GM23248 (cell line): ENCODE results near the gene RAB33A. TPM values are rescaled to one million over a fixed set of nuclear protein-coding genes. Genes with fewer than 3 reads are reported as not detected.
A peak's percentile ranks its signal among the peaks of the same experiment; 100 is the strongest.

Experiments
- DNase-seq: peaks from one replicate; pipeline ENCODE4 v3.0.0-alpha.2; 2015
- H2AFZ ChIP-seq: fragments of 200-600 bp; sonication (generic); 2 replicates; pipeline ENCODE4 v1.6.1; 2016; ENCODE audit warnings: antibody characterized with exemption
- H3F3A ChIP-seq: fragments of 200-600 bp; sonication (generic); 2 replicates; pipeline ENCODE4 v1.6.1; 2016; ENCODE audit warnings: mild to moderate bottlenecking, antibody characterized with exemption, mixed run types; ENCODE audit not compliant: insufficient read depth
- H3K27ac ChIP-seq: fragments of 200-600 bp; sonication (generic); 2 replicates; pipeline ENCODE4 v1.5.1; 2016; ENCODE audit warnings: mild to moderate bottlenecking
- H3K27me3 ChIP-seq: fragments of 200-600 bp; sonication (generic); replicated peaks from 2 replicates; pipeline ENCODE4 v1.6.1; 2016; ENCODE audit warnings: mild to moderate bottlenecking; ENCODE audit not compliant: insufficient read depth
- H3K36me3 ChIP-seq: fragments of 200-600 bp; sonication (generic); 2 replicates; pipeline ENCODE4 v1.6.1; 2016; ENCODE audit warnings: low read depth, mild to moderate bottlenecking
- H3K4me1 ChIP-seq: fragments of 200-600 bp; sonication (generic); 2 replicates; pipeline ENCODE4 v1.6.1; 2016; ENCODE audit warnings: mild to moderate bottlenecking; ENCODE audit not compliant: insufficient read depth
- H3K4me2 ChIP-seq: fragments of 200-600 bp; sonication (generic); one replicate; pipeline ENCODE4 v1.6.1; 2016; ENCODE audit warnings: mild to moderate bottlenecking; ENCODE audit not compliant: unreplicated experiment
- H3K4me3 ChIP-seq: fragments of 200-600 bp; sonication (generic); 2 replicates; pipeline ENCODE4 v1.5.1; 2016; ENCODE audit warnings: mild to moderate bottlenecking
- H3K79me2 ChIP-seq: fragments of 200-600 bp; sonication (generic); 2 replicates; pipeline ENCODE4 v1.6.1; 2016; ENCODE audit warnings: mild to moderate bottlenecking; ENCODE audit not compliant: insufficient read depth
- H3K9ac ChIP-seq: fragments of 200-600 bp; sonication (generic); 2 replicates; pipeline ENCODE4 v1.6.1; 2016; ENCODE audit warnings: mild to moderate bottlenecking
- H3K9me2 ChIP-seq: fragments of 200-600 bp; sonication (generic); 2 replicates; pipeline ENCODE4 v1.6.1; 2016; ENCODE audit warnings: mixed run types, mild to moderate bottlenecking, moderate library complexity; ENCODE audit not compliant: insufficient read depth
- H3K9me3 ChIP-seq: fragments of 200-600 bp; sonication (generic); one replicate; pipeline ENCODE4 v1.6.1; 2017; ENCODE audit warnings: low read depth
- H4K20me1 ChIP-seq: fragments of 200-600 bp; sonication (generic); 2 replicates; pipeline ENCODE4 v1.6.0; 2016; ENCODE audit not compliant: insufficient read depth
- EZH2 ChIP-seq: fragments of 200-600 bp; sonication (generic); IDR thresholded peaks from 2 replicates; pipeline ENCODE4 v1.6.1; 2018; ENCODE audit warnings: antibody characterized with exemption, mild to moderate bottlenecking; ENCODE audit not compliant: insufficient read depth, poor library complexity, severe bottlenecking
- EZH2phosphoT487 ChIP-seq: fragments of 200-600 bp; sonication (generic); IDR thresholded peaks from 2 replicates; pipeline ENCODE4 v1.6.1; 2018; ENCODE audit warnings: antibody characterized with exemption, moderate library complexity, mild to moderate bottlenecking, low read depth; ENCODE audit not compliant: insufficient read depth
- WGBS, 2 experiments: methylation state at CpG; one replicate each; pipeline ENCODE4 v1.1.6; 2015 to 2017; ENCODE audit warnings: low lambda C conversion rate in 2 of 2, low coverage in 1 of 2; ENCODE audit errors: missing lambda C conversion rate in 2 of 2; 5-methylcytosine and 5-hydroxymethylcytosine counted together
- in situ Hi-C: fragments of 300-500 bp; cut with MboI; formaldehyde crosslinking; loops from 2 replicates; pipeline ENCODE4 v1.15.0; 2020
- polyA plus RNA-seq: library from polyadenylated mRNA; unstranded; fragments of >200 nt; fragmentation: Nextera tagmentation; extraction: Ambion mirVana; gene quantifications from 2 replicates; pipeline ENCODE4 v1.2.1, GENCODE V29; 2016
- total RNA-seq: library from RNA; depleted of rRNA; stranded (reverse); fragments of >200 nt; shearing (Covaris generic); gene quantifications from 2 replicates; pipeline ENCODE4 v1.2.3, GENCODE V29; 2014

RAB33A gene
- total and polyA plus RNA-seq, 2 experiments from 2014 or later = 2.3 to 5.8 TPM

DNA sequence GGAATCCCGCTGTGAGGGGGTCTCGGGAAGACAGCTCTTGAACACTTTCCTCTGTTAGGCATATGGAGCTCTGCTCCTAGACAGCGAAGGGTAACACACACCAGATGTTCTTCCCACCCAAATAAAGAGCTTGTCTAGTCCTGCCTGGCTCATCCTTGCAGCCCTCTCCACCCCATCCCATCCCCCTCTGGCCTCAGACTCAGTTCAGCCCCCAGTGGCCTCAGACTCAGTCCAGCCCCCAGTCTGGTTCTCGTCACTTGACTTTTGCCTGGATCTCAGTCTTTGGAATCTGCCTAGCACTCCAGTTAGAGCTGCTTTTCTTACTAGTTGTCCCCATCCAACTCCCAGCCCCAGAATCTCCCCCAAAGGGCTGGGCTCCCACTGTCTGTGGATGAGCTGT, 14.9 kb downstream of the RAB33A start:
- H4K20me1 ChIP-seq = no peaks in the 10 kb centered on the region
- DNase-seq = no peak
- H2AFZ ChIP-seq = no peak overlapping the region
- 26 to 29% methylated on average over 3 of the region's 4 CpGs for WGBS, 2 experiments
- H3K9ac ChIP-seq = no peak overlapping the region
- H3K4me3 ChIP-seq = no peak overlapping the region
- no peak overlapping the region for H3K4me2 ChIP-seq
- H3K9me2 ChIP-seq = no peaks in the 10 kb centered on the region
- no peak for TF ChIP-seq EZH2phosphoT487
- no peak for TF ChIP-seq EZH2
- no peaks in the 10 kb centered on the region for H3K79me2 ChIP-seq
- no peaks in the 10 kb centered on the region for H3K9me3 ChIP-seq
- H3K27me3 ChIP-seq = no peaks in the 10 kb centered on the region
- in situ Hi-C loops = loop anchor here (25.0 kb wide), 1 partner anchor 249 kb away; no protein-coding TSS in a partner anchor
- H3K36me3 ChIP-seq = no peaks in the 10 kb centered on the region
- H3K27ac ChIP-seq = no peak overlapping the region
- no peaks in the 10 kb centered on the region for H3F3A ChIP-seq
- H3K4me1 ChIP-seq = no peaks in the 10 kb centered on the region

DNA sequence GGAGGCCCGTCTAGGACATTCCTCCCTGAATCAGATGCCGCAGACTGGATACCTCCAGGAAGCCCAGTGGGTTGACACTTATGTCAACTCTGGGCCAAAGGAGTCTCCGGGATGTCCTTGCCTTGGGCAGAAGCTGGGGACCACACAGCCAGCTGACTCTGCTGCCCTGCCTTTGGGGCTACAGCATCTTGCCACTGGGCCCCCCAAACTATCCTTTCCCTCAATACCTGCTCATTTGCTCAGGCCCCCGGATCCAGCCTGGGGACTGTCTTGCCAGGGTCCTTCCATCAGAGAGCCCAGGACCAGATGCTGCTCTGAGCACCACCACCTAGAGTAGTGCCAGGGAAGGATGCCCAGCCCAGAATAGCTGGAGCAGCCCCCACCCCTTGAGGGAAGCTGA, 19.0 kb downstream of the RAB33A start:
- TF ChIP-seq EZH2phosphoT487 (no peak), EZH2 (no peak)
- Histone ChIP-seq H3K4me2 (no peak overlapping the region), H3K9me2 (no peaks in the 10 kb centered on the region), H3K4me3 (no peak overlapping the region), H3K9me3 (no peaks in the 10 kb centered on the region), H2AFZ (no peak overlapping the region), H3K36me3 (no peaks in the 10 kb centered on the region), H3F3A (no peaks in the 10 kb centered on the region), H3K79me2 (no peaks in the 10 kb centered on the region), H3K27ac (no peak overlapping the region), H3K9ac (no peak overlapping the region), H3K27me3 (no peaks in the 10 kb centered on the region), H3K4me1 (no peaks in the 10 kb centered on the region), H4K20me1 (no peaks in the 10 kb centered on the region)
- in situ Hi-C loops = loop anchor here (10.0 to 25.0 kb wide), 2 partner anchors 116 to 254 kb away; no protein-coding TSS in a partner anchor
- DNase-seq = no peak
- WGBS, 2 experiments = 71% methylated on average over 2 of the region's 4 CpGs; no CpG with 5 or more reads in 1 of the 2 experiments

DNA sequence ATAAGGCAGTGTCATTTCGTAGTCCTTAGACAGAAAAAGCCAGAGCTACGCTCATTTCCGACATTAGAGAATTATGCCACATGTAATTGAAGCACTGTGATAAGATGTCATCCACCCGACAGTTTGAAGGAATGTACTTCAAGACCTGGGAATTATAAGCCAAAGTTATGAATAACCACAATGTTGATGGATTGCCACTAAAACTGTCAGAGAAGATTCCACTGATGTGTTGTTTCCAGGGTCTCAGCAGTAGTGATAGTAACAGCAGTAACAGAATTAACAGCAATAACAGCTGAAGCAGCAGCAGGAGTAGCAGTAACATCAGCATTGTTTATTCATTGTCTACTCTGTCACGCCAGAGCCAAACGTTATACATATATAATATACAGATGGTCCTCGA, 24.7 kb downstream of the RAB33A start:
- Histone ChIP-seq H3K4me1 (no peaks in the 10 kb centered on the region), H3K4me3 (no peak overlapping the region), H4K20me1 (no peaks in the 10 kb centered on the region), H3K27me3 (no peaks in the 10 kb centered on the region), H3K27ac (no peak overlapping the region), H3K9me3 (no peaks in the 10 kb centered on the region), H3K79me2 (no peaks in the 10 kb centered on the region), H3K4me2 (no peak overlapping the region), H2AFZ (no peak overlapping the region), H3K9me2 (no peaks in the 10 kb centered on the region), H3K36me3 (no peaks in the 10 kb centered on the region), H3K9ac (no peak overlapping the region), H3F3A (no peaks in the 10 kb centered on the region)
- in situ Hi-C loops = loop anchor here (10.0 to 25.0 kb wide), 2 partner anchors 122 to 259 kb away; no protein-coding TSS in a partner anchor
- peak; percentile 6 for DNase-seq
- TF ChIP-seq EZH2 = no peak
- TF ChIP-seq EZH2phosphoT487 = no peak
- 14% methylated on average over 7 of the region's 7 CpGs for WGBS, 2 experiments

DNA sequence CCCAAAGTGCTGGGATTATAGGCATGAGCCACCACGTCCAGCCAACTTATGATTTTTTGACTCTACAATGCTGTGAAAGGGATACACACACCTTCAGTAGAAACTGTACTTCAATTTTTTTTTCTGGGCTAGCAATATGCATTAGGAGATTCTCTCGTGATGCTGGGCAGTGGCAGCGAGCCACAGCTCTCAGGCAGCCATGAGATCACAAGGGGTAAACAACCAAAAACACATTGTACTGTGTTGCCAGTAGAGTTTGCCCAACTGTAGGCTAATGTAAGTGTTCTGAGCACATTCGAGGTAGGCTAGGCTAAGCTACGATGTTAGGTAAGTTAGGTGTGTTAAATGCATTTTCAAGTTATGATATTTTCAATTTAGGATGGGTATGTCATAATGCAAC, 25.7 kb downstream of the RAB33A start:
- no peak overlapping the region for H3K27ac ChIP-seq
- no peak for TF ChIP-seq EZH2phosphoT487
- H3K36me3 ChIP-seq = no peaks in the 10 kb centered on the region
- no peak overlapping the region for H3K4me3 ChIP-seq
- no peaks in the 10 kb centered on the region for H3K27me3 ChIP-seq
- 8 to 22% methylated on average over 5 of the region's 5 CpGs for WGBS, 2 experiments
- no peak overlapping the region for H2AFZ ChIP-seq
- H3K9me3 ChIP-seq = no peaks in the 10 kb centered on the region
- H3K79me2 ChIP-seq = no peaks in the 10 kb centered on the region
- no peak overlapping the region for H3K4me2 ChIP-seq
- H3K9me2 ChIP-seq = no peaks in the 10 kb centered on the region
- no peaks in the 10 kb centered on the region for H4K20me1 ChIP-seq
- H3K9ac ChIP-seq = no peak overlapping the region
- H3K4me1 ChIP-seq = no peaks in the 10 kb centered on the region
- peak; percentile 44 for DNase-seq
- in situ Hi-C loops = loop anchor here (10.0 to 25.0 kb wide), 2 partner anchors 123 to 260 kb away; no protein-coding TSS in a partner anchor
- no peaks in the 10 kb centered on the region for H3F3A ChIP-seq

DNA sequence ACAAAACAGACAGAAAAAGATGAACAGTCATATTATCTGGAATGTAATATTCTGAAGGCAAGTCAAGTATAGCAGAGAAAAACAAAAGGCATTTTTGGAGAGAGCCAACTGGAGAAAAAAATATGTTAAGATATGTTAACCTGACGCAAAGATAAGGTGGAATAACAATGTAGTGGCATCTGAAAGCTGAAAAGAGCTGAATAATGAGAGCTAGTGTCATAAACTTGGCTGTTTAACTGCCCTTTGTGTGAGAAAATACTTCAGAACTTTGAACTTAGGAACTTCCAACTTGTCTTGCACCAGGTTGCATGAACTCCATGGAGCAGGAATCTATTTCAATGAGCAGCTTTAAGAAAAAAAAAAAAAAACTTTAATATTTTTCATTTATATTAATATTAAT, 32.9 kb downstream of the RAB33A start:
- DNase-seq = no peak
- no peaks in the 10 kb centered on the region for H3K4me1 ChIP-seq
- H3K4me2 ChIP-seq = no peak overlapping the region
- H3K4me3 ChIP-seq = no peak overlapping the region
- H3K79me2 ChIP-seq = no peaks in the 10 kb centered on the region
- in situ Hi-C loops = no loop called here
- 100% methylated on average over 1 of the region's 1 CpG for WGBS, 2 experiments
- no peak overlapping the region for H3K9ac ChIP-seq
- H3K9me2 ChIP-seq = no peaks in the 10 kb centered on the region
- no peaks in the 10 kb centered on the region for H3K36me3 ChIP-seq
- H3K27ac ChIP-seq = no peak overlapping the region
- no peaks in the 10 kb centered on the region for H3K27me3 ChIP-seq
- TF ChIP-seq EZH2phosphoT487 (no peak), EZH2 (no peak)
- H4K20me1 ChIP-seq = no peaks in the 10 kb centered on the region
- H3F3A ChIP-seq = no peaks in the 10 kb centered on the region
- H3K9me3 ChIP-seq = no peaks in the 10 kb centered on the region
- H2AFZ ChIP-seq = no peak overlapping the region
